ENCODE results near the gene C20orf96. TPM values are rescaled to one million over a fixed set of nuclear protein-coding genes. Genes with fewer than 3 reads are reported as not detected.
A peak's percentile ranks its signal among the peaks of the same experiment; 100 is the strongest.
"Not testable (repeated sequence)": the region's sequence is repeated elsewhere in the genome, so short reads cannot be mapped to it uniquely, and the experiment has no call there.

C20orf96 gene
- total and polyA plus RNA-seq, 12 donors = 3.1 to 5.5 (median 4.4) TPM

DNA sequence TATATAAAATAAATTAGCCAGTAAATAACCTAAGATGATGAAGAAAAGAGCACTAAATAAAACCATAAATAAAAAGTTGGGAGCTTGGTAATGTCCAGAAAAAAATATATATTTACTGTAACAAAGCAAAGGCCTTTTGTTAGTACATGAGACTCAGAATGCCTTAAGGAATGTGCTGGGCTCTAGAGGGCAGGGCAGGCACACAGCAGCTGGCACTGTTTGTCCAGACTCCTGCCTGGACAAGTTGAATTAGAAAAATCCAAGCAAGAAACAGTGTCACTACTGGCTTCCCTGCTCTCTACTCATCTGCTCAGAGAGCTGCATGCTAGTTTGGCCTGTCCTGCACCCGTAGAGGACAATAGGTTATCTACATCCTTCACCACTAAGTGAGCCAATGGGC is 54.7 kb downstream of the C20orf96 start:
- intact Hi-C loops (cut with DNase I) = no loop called here
- Histone ChIP-seq H3K4me1 (peaks cover 0 to 7% (median 0%) of the 10 kb centered on the region in 9 donors), H3K4me3 (no peak overlapping the region), H3K9me3 (no peaks in the 10 kb centered on the region), H3K27ac (no peak overlapping the region), H3K27me3 (peaks cover 0 to 7% (median 4%) of the 10 kb centered on the region in 7 donors), H3K36me3 (no peaks in the 10 kb centered on the region)
- ATAC-seq (peak in 4 of 8 donors; percentile 48 to 66 (median 62)), DNase-seq (no peak)
- TF ChIP-seq, protein P1, sequence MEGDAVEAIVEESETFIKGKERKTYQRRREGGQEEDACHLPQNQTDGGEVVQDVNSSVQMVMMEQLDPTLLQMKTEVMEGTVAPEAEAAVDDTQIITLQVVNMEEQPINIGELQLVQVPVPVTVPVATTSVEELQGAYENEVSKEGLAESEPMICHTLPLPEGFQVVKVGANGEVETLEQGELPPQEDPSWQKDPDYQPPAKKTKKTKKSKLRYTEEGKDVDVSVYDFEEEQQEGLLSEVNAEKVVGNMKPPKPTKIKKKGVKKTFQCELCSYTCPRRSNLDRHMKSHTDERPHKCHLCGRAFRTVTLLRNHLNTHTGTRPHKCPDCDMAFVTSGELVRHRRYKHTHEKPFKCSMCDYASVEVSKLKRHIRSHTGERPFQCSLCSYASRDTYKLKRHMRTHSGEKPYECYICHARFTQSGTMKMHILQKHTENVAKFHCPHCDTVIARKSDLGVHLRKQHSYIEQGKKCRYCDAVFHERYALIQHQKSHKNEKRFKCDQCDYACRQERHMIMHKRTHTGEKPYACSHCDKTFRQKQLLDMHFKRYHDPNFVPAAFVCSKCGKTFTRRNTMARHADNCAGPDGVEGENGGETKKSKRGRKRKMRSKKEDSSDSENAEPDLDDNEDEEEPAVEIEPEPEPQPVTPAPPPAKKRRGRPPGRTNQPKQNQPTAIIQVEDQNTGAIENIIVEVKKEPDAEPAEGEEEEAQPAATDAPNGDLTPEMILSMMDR (IDR thresholded peaks at IDR 0.05) = peak in 5 of 9 donors; percentile 22 to 57 (median 40)
- WGBS, 2 donors = 49 to 62% methylated on average over 1 of the region's 1 CpG

DNA sequence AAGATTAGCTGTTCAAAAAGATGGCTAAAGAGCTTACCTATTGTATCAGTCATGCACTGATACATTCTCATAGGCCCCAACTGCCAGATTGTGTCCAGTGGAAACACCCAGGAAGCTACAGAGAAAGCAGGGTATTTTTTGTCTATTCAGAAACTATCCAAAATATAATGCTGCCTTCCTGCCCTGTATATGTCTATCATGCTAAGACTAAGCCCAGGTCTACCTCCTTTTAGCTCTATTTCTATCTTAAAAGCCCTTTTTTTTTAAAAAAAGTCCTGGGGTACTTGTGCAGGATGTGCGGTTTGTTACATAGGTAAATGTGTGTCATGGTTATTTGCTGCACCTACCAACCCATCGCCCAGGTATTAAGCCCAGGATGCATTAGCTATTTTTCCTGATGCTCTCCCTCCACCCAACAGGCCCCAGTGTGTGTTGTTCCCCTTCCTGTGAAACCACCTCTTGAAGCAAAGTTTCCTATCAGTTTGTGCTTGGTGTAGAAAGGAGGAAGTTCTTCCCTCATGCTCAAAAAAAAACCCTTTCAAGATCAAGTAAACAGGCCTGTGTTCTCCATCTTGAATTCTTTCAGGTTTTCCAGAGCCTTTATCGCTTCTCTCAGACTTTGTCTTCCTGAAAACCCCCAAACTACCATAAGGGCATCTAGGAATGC is 63.0 kb downstream of the C20orf96 start:
- Histone ChIP-seq H3K4me1 (no peaks in the 10 kb centered on the region), H3K27me3 (peaks cover 0 to 14% (median 7%) of the 10 kb centered on the region in 7 donors), H3K27ac (no peak overlapping the region), H3K9me3 (peaks cover 0 to 5% (median 0%) of the 10 kb centered on the region in 11 donors), H3K4me3 (no peak overlapping the region), H3K36me3 (no peaks in the 10 kb centered on the region)
- ATAC-seq = no peak
- 71 to 78% methylated on average over 3 of the region's 3 CpGs for whole genome bisulfite sequencing, 2 donors
- TF ChIP-seq, protein P1 (IDR thresholded peaks at IDR 0.05) = no peak
- intact Hi-C loops (cut with DNase I) = no loop called here
- DNase-seq = no peak

DNA sequence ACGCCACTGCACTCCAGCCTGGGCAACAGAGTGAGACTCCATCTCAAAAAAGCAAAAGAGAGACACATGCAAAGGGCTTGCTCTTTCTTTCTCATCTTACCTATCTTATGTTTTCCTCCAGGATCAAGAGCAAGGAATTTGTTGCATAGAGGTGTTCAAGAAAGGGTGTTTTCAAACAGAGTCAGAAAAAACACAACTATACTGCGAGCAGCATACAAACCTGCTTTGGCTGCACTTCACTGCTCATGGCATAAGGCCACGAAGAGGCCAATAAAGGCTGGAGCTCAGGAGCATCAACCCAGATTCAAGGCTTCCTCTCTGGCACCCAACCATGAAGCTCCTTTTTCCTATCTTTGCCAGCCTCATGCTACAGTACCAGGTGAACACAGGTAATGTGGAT is 63.6 kb downstream of the C20orf96 start, which contains the start of gene DEFB129:
TSS of gene DEFB129 (plus strand) at position 301 of the 400 bp plus-strand sequence. CDS start at position 332, 31 bp downstream.
- Histone ChIP-seq H3K4me3 (no peak within 1 kb of the TSS), H3K27ac (no peak within 1 kb of the TSS), H3K27me3 (peaks cover 0 to 14% (median 7%) of the 10 kb centered on the region in 7 donors), H3K36me3 (no peaks in the 10 kb centered on the region), H3K4me1 (no peaks in the 10 kb centered on the region), H3K9me3 (peaks cover 0 to 5% (median 0%) of the 10 kb centered on the region in 11 donors)
- ATAC-seq = no peak
- TF ChIP-seq, protein P1 (IDR thresholded peaks at IDR 0.05) = no peak
- WGBS, 2 donors = 78 to 81% methylated on average over 3 of the region's 3 CpGs
- intact Hi-C loops (cut with DNase I) = no loop called here
- no peak for DNase-seq

DNA sequence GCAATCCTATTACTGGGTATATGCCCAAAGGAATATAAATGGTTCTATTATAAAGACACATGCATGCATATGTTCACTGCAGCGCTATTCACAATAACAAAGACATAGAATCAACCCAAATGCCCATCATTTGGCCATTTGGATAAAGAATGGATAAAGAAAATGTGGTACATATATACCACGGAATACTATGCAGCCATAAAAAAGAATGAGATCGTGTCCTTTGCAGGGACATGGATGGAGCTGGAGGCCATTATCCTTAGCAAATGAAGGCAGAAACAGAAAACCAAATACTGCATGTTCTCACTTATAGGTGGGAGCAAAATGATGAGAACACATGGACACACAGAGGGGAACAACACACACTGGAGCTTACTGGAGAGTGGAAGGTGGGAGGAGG is 64.7 kb downstream of the C20orf96 start:
- H3K4me1 ChIP-seq; H3K27ac ChIP-seq; intact Hi-C loops (cut with DNase I): not testable (repeated sequence)

More for the DNA sequence above, 64.7 kb downstream of the C20orf96 start:
- not testable (repeated sequence) for H3K4me3 ChIP-seq, H3K36me3 ChIP-seq, H3K9me3 ChIP-seq, DNase-seq, ATAC-seq
- 73 to 81% methylated on average over 3 of the region's 3 CpGs for WGBS, 2 donors
- peaks cover 0 to 14% (median 7%) of the 10 kb centered on the region in 7 donors for H3K27me3 ChIP-seq
